ENCODE results near the gene ZFP92.

DNA sequence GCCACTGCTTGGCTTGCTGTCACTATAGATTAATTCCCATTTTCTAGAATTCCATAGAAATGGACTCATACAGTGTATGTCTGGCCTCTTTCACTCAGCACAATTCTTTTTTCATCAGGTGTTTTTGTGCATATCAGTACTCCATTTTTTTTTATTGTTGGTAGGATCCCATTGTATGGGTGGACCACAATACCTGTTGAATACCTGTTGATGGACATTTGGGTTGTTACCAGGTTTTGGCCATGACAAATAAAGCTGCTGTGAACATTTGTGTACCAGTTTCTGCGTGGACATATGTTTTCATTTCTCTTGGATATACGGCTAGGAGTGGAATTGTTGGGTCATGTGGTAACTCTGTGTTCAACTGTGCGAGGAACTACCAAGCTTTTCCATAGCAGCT, 14.9 kb downstream of the ZFP92 start:
- TF ChIP-seq, protein P1, sequence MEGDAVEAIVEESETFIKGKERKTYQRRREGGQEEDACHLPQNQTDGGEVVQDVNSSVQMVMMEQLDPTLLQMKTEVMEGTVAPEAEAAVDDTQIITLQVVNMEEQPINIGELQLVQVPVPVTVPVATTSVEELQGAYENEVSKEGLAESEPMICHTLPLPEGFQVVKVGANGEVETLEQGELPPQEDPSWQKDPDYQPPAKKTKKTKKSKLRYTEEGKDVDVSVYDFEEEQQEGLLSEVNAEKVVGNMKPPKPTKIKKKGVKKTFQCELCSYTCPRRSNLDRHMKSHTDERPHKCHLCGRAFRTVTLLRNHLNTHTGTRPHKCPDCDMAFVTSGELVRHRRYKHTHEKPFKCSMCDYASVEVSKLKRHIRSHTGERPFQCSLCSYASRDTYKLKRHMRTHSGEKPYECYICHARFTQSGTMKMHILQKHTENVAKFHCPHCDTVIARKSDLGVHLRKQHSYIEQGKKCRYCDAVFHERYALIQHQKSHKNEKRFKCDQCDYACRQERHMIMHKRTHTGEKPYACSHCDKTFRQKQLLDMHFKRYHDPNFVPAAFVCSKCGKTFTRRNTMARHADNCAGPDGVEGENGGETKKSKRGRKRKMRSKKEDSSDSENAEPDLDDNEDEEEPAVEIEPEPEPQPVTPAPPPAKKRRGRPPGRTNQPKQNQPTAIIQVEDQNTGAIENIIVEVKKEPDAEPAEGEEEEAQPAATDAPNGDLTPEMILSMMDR (conservative IDR thresholded peaks at IDR 0.05 in 1 of 2, IDR thresholded peaks at IDR 0.05 in 1 of 2; ENCODE audit: low read depth in 1 of 2, low read length in 2 of 2) = no peak
- no peak for TF ChIP-seq EZH2 (IDR thresholded peaks at IDR 0.05; ENCODE audit: low read length, missing control alignments)
